C4-2B (cell line): ENCODE results near the gene EFCAB5.
A peak's percentile ranks its signal among the peaks of the same experiment; 100 is the strongest.
"Not testable (repeated sequence)": the region's sequence is repeated elsewhere in the genome, so short reads cannot be mapped to it uniquely, and the experiment has no call there.

Experiments
- H3K27ac ChIP-seq: fragments of 450-650 bp; 2 replicates; pipeline ENCODE4 v1.5.1; 2017
- CTCF ChIP-seq: fragments of 450-650 bp; conservative IDR thresholded peaks from 2 replicates; pipeline ENCODE4 v1.5.1; 2017; ENCODE audit warnings: mild to moderate bottlenecking
- ZFX ChIP-seq: fragments of 450-650 bp; IDR thresholded peaks from 2 replicates; pipeline ENCODE4 v1.6.1; 2017

EFCAB5 gene

GRCh38 chr17:30104575-30105339 lies 163.3 kb downstream of the EFCAB5 start:
- no peak overlapping the region for H3K27ac ChIP-seq
- TF ChIP-seq CTCF (peak; percentile 97), ZFX (no peak)

GRCh38 chr17:30112794-30113193 lies 171.4 kb downstream of the EFCAB5 start:
- TF ChIP-seq CTCF (no peak), ZFX (no peak)
- no peak overlapping the region for H3K27ac ChIP-seq

- H3K27ac ChIP-seq = no peak overlapping the region
- no peak for TF ChIP-seq ZFX
- no peak for TF ChIP-seq CTCF
These were observed 171.8 kb downstream of the EFCAB5 start for GRCh38 chr17:30113213-30113612.

- H3K27ac ChIP-seq = peak overlapping the region; percentile 99
- TF ChIP-seq ZFX (no peak), CTCF (no peak)
These were observed 174.9 kb downstream of the EFCAB5 start for GRCh38 chr17:30116345-30116660.

GRCh38 chr17:30116661-30117551 lies 175.5 kb downstream of the EFCAB5 start, which contains the start of gene NSRP1:
NSRP1 (plus strand) TSS chr17:30116816; CDS start chr17:30116844, 28 bp downstream.
- TF ChIP-seq ZFX (peak; percentile 65), CTCF (no peak)
- H3K27ac ChIP-seq = peak within 1 kb of the TSS; percentile 99

- TF ChIP-seq CTCF (no peak), ZFX (no peak)
- H3K27ac ChIP-seq = peak overlapping the region; percentile 99; the same call in 1 of the 2 replicates
These were observed 176.2 kb downstream of the EFCAB5 start for GRCh38 chr17:30117675-30118081.

- H3K27ac ChIP-seq = not testable (repeated sequence)
These were observed 177.2 kb downstream of the EFCAB5 start for GRCh38 chr17:30118635-30119034.
